ENCODE data around the gene ZBTB7C.

Gene ZBTB7C

DNA sequence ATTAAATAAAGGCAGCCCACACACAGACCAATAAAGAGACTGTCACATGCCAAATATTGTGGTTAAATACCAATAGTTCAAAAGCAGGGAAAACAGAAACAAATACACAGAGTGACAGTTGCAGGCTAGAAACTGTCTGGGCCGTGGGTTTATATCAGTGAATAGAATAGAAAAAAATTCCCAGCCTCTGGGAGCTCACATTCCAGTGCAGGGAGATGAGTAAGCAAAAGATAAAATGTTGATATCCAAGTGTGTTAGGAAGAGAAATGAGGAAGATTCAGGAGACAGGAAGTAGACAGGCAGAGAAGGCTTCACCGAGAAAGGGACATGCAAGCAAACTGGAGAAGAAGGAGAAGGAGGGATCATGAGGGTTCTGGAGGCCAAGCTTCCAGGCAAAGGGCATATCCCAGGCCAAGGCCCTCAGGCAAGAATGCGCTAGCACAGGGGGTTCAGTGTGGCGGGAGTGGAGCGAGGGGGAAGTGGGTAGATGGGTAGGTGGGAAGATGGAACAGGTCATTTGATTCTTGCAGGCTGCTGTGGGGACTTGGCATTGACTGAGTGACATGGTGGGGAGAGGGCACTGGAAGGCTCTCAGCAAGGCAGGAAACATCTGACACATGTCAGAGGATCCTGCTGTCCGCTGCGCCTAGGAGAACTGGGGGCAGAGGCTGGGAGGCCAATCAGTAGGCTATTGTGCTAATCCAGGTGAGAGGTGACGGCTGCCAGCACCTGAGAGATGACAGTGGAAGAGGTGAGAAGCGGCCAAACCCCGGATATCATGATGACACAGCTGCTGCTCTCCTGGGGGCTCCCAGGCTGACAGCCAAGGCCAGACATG lies 89.2 kb downstream of the ZBTB7C start:
- H3K4me3 ChIP-seq (ENCODE audit: low read depth in 1 of 5, low read length in 5 of 5), result no peak overlapping the region
- no peaks in the 10 kb centered on the region for H3K27me3 ChIP-seq (ENCODE audit: control insufficient read depth in 5 of 5, insufficient read depth in 4 of 5, low read length in 5 of 5)
- peaks cover 0 to 15% (median 11%) of the 10 kb centered on the region in 5 donors for H3K4me1 ChIP-seq (ENCODE audit: control insufficient read depth in 5 of 5, insufficient read depth in 5 of 5, low read length in 5 of 5)
- H3K36me3 ChIP-seq (ENCODE audit: control insufficient read depth in 5 of 5, insufficient read depth in 5 of 5, low read length in 5 of 5), result no peaks in the 10 kb centered on the region
- H3K9ac ChIP-seq (ENCODE audit: low read length in 5 of 5), result no peak overlapping the region
- H3K9me3 ChIP-seq (ENCODE audit: control insufficient read depth in 5 of 5, low read length in 5 of 5), result no peaks in the 10 kb centered on the region
- H3K27ac ChIP-seq (ENCODE audit: low read depth, low read length), result no peak overlapping the region

DNA sequence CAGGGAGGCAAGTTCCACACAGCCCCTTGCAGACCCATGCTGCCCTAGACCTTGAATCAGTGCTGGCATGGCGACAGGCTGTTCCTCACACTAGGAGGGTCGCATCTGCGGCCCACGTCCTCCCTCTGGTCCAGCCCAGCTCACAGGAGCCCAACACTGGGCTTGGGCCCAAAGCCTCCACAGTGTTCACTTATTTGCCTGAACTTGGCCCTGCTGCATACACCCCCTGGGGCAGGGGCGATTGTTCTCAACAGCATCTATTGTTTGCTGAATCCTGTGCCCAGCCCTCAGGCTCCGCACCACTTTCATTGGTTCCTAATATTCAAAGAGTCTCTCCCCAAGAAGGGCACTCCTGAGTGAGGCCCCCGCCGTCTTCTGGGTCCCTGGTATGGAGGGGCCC lies 90.7 kb downstream of the ZBTB7C start:
- Histone ChIP-seq H3K36me3 (ENCODE audit: control insufficient read depth in 5 of 5, insufficient read depth in 5 of 5, low read length in 5 of 5) (no peaks in the 10 kb centered on the region), H3K9me3 (ENCODE audit: control insufficient read depth in 5 of 5, low read length in 5 of 5) (no peaks in the 10 kb centered on the region), H3K27ac (ENCODE audit: low read depth, low read length) (no peak overlapping the region), H3K27me3 (ENCODE audit: control insufficient read depth in 5 of 5, insufficient read depth in 4 of 5, low read length in 5 of 5) (no peaks in the 10 kb centered on the region), H3K4me1 (ENCODE audit: control insufficient read depth in 5 of 5, insufficient read depth in 5 of 5, low read length in 5 of 5) (peaks cover 0 to 15% (median 11%) of the 10 kb centered on the region in 5 donors), H3K9ac (ENCODE audit: low read length in 5 of 5) (no peak overlapping the region), H3K4me3 (ENCODE audit: low read depth in 1 of 5, low read length in 5 of 5) (no peak overlapping the region)

DNA sequence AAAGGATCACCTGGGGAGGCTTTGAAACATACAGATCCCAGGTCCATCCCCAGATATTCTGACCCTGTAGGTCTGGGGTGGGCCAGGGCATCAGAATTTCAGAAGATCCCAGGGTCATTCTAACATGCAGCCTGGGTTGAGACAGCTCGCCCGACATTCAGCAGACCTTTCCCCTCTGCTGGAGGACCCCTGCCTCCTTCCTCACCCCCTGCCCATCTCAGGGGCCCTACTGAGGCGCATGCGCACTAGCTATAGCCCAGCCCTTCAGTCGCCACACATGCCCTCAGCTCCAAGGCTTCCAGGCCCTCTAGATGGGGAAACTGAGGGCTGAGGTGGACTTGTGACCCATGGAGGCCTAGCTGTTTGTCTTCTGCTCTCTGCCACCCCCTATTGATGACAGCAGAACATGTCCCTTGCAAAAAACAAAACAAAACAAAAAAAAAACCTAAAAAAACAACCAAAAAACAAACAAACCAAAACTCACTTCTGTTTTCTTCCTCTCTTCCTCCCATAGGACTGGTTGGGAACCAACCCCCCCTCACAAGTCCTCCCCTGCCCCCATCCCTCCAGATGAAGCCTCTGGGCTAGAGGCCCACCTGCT lies 91.3 kb downstream of the ZBTB7C start:
- Histone ChIP-seq H3K27me3 (ENCODE audit: control insufficient read depth in 5 of 5, insufficient read depth in 4 of 5, low read length in 5 of 5) (no peaks in the 10 kb centered on the region), H3K27ac (ENCODE audit: low read depth, low read length) (no peak overlapping the region), H3K4me3 (ENCODE audit: low read depth in 1 of 5, low read length in 5 of 5) (no peak overlapping the region), H3K9me3 (ENCODE audit: control insufficient read depth in 5 of 5, low read length in 5 of 5) (no peaks in the 10 kb centered on the region), H3K36me3 (ENCODE audit: control insufficient read depth in 5 of 5, insufficient read depth in 5 of 5, low read length in 5 of 5) (no peaks in the 10 kb centered on the region), H3K9ac (ENCODE audit: low read length in 5 of 5) (no peak overlapping the region), H3K4me1 (ENCODE audit: control insufficient read depth in 5 of 5, insufficient read depth in 5 of 5, low read length in 5 of 5) (peaks cover 0 to 15% (median 11%) of the 10 kb centered on the region in 5 donors)

DNA sequence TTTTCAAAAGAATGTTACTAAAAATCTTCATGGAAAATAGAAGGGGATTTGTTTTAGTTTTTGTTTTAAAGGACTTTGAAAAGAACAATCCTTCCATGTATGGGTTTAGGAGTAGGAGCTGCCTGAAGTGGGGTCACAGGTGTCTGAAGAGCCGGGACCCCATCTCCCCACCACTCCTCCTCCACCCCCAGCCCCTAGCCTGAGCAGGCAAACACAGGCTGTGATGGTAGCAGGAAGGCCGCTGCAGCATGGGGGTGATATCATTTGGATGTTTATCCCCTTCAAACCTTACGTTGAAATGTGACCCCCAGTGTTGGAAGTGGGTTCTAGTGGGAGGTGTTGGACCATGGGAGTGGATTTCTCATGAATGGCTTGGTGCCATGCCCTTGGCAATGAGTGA lies 93.0 kb downstream of the ZBTB7C start:
- H3K27me3 ChIP-seq (ENCODE audit: control insufficient read depth in 5 of 5, insufficient read depth in 4 of 5, low read length in 5 of 5), result no peaks in the 10 kb centered on the region
- no peaks in the 10 kb centered on the region for H3K9me3 ChIP-seq (ENCODE audit: control insufficient read depth in 5 of 5, low read length in 5 of 5)
- peaks cover 0 to 15% (median 11%) of the 10 kb centered on the region in 5 donors for H3K4me1 ChIP-seq (ENCODE audit: control insufficient read depth in 5 of 5, insufficient read depth in 5 of 5, low read length in 5 of 5)
- H3K9ac ChIP-seq (ENCODE audit: low read length in 5 of 5), result no peak overlapping the region
- no peak overlapping the region for H3K27ac ChIP-seq (ENCODE audit: low read depth, low read length)
- no peak overlapping the region for H3K4me3 ChIP-seq (ENCODE audit: low read depth in 1 of 5, low read length in 5 of 5)
- no peaks in the 10 kb centered on the region for H3K36me3 ChIP-seq (ENCODE audit: control insufficient read depth in 5 of 5, insufficient read depth in 5 of 5, low read length in 5 of 5)

DNA sequence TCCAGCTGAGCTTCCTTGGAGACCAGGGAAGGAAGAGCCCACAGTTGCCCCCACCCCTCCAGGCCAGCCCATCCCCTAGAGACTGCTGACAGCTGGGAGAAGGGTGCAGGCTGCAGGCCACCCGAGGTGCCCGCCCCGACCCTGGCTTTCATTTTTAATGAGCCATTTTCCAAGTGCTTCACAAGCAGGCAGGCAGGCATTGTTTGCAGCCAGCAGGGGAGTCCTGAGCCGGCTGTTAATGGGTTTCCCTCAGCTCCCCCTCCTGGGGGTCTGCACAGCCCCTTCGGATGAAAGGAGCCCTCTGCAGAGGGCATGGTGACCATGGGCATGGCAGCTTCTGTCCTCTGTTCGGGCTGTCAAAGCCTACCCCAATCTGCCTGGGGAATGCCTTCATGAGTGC lies 94.5 kb downstream of the ZBTB7C start:
- H3K27me3 ChIP-seq (ENCODE audit: control insufficient read depth in 5 of 5, insufficient read depth in 4 of 5, low read length in 5 of 5), result no peaks in the 10 kb centered on the region
- no peaks in the 10 kb centered on the region for H3K9me3 ChIP-seq (ENCODE audit: control insufficient read depth in 5 of 5, low read length in 5 of 5)
- H3K4me1 ChIP-seq (ENCODE audit: control insufficient read depth in 5 of 5, insufficient read depth in 5 of 5, low read length in 5 of 5), result peaks cover 0 to 8% (median under 1%) of the 10 kb centered on the region in 5 donors
- no peak overlapping the region for H3K27ac ChIP-seq (ENCODE audit: low read depth, low read length)
- H3K4me3 ChIP-seq (ENCODE audit: low read depth in 1 of 5, low read length in 5 of 5), result no peak overlapping the region
- H3K36me3 ChIP-seq (ENCODE audit: control insufficient read depth in 5 of 5, insufficient read depth in 5 of 5, low read length in 5 of 5), result no peaks in the 10 kb centered on the region
- no peak overlapping the region for H3K9ac ChIP-seq (ENCODE audit: low read length in 5 of 5)

DNA sequence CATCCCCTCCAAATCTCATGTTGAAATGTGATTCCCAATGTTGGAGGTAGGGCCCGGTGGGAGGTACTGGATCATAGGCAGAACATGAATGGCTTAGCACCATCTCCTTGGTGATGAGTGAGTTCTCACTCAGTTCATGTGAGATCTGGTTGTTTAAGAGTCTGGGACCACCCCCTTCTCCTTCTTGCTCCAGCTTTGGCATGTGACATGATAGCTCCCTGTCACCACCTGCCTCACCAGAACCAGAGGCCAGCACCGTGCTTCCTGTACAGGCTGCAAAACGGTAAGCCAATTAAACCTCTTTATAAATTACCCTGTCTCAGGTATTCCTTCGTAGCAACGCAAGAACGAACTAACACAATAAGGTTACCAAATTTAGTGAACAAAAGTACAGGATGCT lies 95.4 kb downstream of the ZBTB7C start:
- no peak overlapping the region for H3K9ac ChIP-seq (ENCODE audit: low read length in 5 of 5)
- no peaks in the 10 kb centered on the region for H3K27me3 ChIP-seq (ENCODE audit: control insufficient read depth in 5 of 5, insufficient read depth in 4 of 5, low read length in 5 of 5)
- no peak overlapping the region for H3K4me3 ChIP-seq (ENCODE audit: low read depth in 1 of 5, low read length in 5 of 5)
- H3K9me3 ChIP-seq (ENCODE audit: control insufficient read depth in 5 of 5, low read length in 5 of 5), result no peaks in the 10 kb centered on the region
- H3K4me1 ChIP-seq (ENCODE audit: control insufficient read depth in 5 of 5, insufficient read depth in 5 of 5, low read length in 5 of 5), result peaks cover 0 to 8% (median 0%) of the 10 kb centered on the region in 5 donors
- H3K36me3 ChIP-seq (ENCODE audit: control insufficient read depth in 5 of 5, insufficient read depth in 5 of 5, low read length in 5 of 5), result no peaks in the 10 kb centered on the region
- H3K27ac ChIP-seq (ENCODE audit: low read depth, low read length), result no peak overlapping the region

DNA sequence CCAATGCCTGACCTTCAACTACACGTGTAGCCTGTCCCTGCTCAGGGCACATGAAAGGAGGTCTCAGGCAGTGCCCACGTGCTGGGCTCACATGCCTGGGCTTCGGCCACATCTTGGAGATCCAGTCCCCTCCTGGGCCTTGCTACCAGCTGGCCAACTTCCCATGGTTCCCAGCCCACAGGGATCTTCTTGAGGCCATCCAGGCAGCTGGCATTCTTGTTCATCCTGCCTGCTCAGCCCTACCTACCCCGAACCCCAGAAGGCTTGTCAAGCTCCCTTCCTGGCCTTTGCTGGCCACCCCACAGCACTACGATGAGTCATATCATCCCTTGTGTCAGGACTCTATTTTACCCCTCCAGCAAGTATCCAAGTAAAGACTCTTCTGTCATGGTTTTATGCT lies 97.1 kb downstream of the ZBTB7C start:
- no peaks in the 10 kb centered on the region for H3K9me3 ChIP-seq (ENCODE audit: control insufficient read depth in 5 of 5, low read length in 5 of 5)
- H3K9ac ChIP-seq (ENCODE audit: low read length in 5 of 5), result no peak overlapping the region
- H3K27ac ChIP-seq (ENCODE audit: low read depth, low read length), result no peak overlapping the region
- no peak overlapping the region for H3K4me3 ChIP-seq (ENCODE audit: low read depth in 1 of 5, low read length in 5 of 5)
- H3K36me3 ChIP-seq (ENCODE audit: control insufficient read depth in 5 of 5, insufficient read depth in 5 of 5, low read length in 5 of 5), result no peaks in the 10 kb centered on the region
- peaks cover 0 to 8% (median 0%) of the 10 kb centered on the region in 5 donors for H3K4me1 ChIP-seq (ENCODE audit: control insufficient read depth in 5 of 5, insufficient read depth in 5 of 5, low read length in 5 of 5)
- no peaks in the 10 kb centered on the region for H3K27me3 ChIP-seq (ENCODE audit: control insufficient read depth in 5 of 5, insufficient read depth in 4 of 5, low read length in 5 of 5)

DNA sequence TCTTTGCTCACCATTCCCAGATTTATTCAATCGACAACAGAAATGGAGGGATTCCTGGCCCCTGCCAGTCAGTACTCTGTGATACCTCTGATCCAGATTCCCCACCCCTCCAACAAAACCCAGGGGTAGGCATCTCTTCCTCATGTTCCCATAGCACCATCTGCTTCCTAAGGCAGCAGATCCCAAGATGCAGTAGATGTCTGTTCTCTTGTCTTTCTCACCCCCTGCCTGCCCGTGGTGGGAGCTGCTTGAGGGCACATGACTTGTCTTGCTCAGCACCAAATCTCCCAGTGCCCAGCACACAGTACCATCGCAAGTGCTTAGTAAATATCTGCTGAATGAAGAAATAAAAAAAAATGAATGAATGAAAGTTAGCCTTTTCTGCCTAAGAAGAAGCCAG lies 98.2 kb downstream of the ZBTB7C start:
- H3K4me1 ChIP-seq (ENCODE audit: control insufficient read depth in 5 of 5, insufficient read depth in 5 of 5, low read length in 5 of 5), result peaks cover 0 to 8% (median 0%) of the 10 kb centered on the region in 5 donors

DNA sequence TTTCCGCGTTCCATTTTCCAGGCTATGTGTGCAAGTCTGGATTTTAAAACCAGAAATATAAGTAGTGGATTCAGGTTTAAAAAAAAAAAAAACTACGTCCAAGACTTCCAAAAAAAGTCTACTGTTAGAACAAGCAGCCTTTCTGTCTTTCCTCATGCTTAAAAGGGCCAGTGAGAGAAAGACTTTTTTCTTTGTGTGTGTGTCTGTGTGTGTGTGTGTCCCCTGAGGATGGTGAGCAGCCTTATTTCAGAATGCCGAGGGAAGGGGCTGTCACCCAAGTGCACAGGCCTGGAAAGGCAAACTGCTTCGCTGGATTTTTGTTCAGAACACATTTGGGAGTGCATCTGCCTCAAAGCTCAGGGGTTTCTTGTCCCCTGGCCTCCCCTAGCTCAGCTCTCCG lies 98.8 kb downstream of the ZBTB7C start:
- Histone ChIP-seq H3K36me3 (ENCODE audit: control insufficient read depth in 5 of 5, insufficient read depth in 5 of 5, low read length in 5 of 5) (no peaks in the 10 kb centered on the region), H3K4me1 (ENCODE audit: control insufficient read depth in 5 of 5, insufficient read depth in 5 of 5, low read length in 5 of 5) (peaks cover 0 to 8% (median 0%) of the 10 kb centered on the region in 5 donors), H3K9ac (ENCODE audit: low read length in 5 of 5) (no peak overlapping the region), H3K4me3 (ENCODE audit: low read depth in 1 of 5, low read length in 5 of 5) (no peak overlapping the region), H3K27ac (ENCODE audit: low read depth, low read length) (no peak overlapping the region), H3K27me3 (ENCODE audit: control insufficient read depth in 5 of 5, insufficient read depth in 4 of 5, low read length in 5 of 5) (no peaks in the 10 kb centered on the region), H3K9me3 (ENCODE audit: control insufficient read depth in 5 of 5, low read length in 5 of 5) (no peaks in the 10 kb centered on the region)

More for the DNA sequence above, 98.2 kb downstream of the ZBTB7C start:
- no peaks in the 10 kb centered on the region for H3K36me3 ChIP-seq (ENCODE audit: control insufficient read depth in 5 of 5, insufficient read depth in 5 of 5, low read length in 5 of 5)
- H3K9me3 ChIP-seq (ENCODE audit: control insufficient read depth in 5 of 5, low read length in 5 of 5), result no peaks in the 10 kb centered on the region
- no peak overlapping the region for H3K4me3 ChIP-seq (ENCODE audit: low read depth in 1 of 5, low read length in 5 of 5)
- no peak overlapping the region for H3K27ac ChIP-seq (ENCODE audit: low read depth, low read length)
- H3K27me3 ChIP-seq (ENCODE audit: control insufficient read depth in 5 of 5, insufficient read depth in 4 of 5, low read length in 5 of 5), result no peaks in the 10 kb centered on the region
- H3K9ac ChIP-seq (ENCODE audit: low read length in 5 of 5), result no peak overlapping the region

DNA sequence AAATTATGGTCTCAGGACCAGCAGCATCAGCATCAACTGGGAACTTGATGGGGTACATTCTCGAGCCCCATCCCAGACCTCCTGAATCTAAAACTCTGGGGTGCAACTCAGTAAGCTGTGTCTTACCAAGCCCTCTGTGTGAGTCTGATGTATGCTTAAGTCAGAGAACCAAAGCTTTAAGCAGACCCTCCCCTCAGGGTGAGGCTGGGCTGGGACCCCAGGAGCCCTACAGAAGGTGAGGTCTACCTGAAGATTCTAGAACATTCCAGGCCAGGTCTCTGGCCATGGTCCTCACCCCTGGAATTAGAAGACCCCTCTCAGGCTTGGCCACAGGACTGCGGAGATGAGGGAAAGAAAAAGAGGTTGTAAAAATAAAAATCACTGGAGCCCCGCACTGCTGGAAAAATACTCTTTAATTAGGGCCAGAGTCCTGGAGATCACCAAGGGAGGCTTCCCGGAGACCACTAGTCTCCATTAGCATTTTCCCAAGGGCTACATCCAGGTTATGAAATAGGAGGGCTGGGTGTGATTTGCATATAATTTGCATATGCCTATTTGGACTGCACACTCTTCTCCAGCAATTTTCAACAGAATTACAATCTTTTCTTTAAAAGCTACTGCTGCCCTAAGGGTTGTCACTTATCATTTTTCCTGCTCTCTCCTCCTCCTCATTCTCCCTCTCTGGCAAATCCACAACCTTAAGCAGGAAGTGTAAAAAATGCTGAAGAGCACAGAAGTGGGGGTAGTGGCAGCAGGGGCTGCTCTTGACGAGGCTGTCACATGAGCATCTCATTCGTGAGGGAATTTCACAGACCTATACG lies 100.2 kb downstream of the ZBTB7C start:
- H3K4me3 ChIP-seq (ENCODE audit: low read depth in 1 of 5, low read length in 5 of 5), result no peak overlapping the region
- H3K27me3 ChIP-seq (ENCODE audit: control insufficient read depth in 5 of 5, insufficient read depth in 4 of 5, low read length in 5 of 5), result no peaks in the 10 kb centered on the region
- peaks cover 0 to 8% (median 0%) of the 10 kb centered on the region in 5 donors for H3K4me1 ChIP-seq (ENCODE audit: control insufficient read depth in 5 of 5, insufficient read depth in 5 of 5, low read length in 5 of 5)
- H3K9ac ChIP-seq (ENCODE audit: low read length in 5 of 5), result no peak overlapping the region
- no peaks in the 10 kb centered on the region for H3K36me3 ChIP-seq (ENCODE audit: control insufficient read depth in 5 of 5, insufficient read depth in 5 of 5, low read length in 5 of 5)
- no peaks in the 10 kb centered on the region for H3K9me3 ChIP-seq (ENCODE audit: control insufficient read depth in 5 of 5, low read length in 5 of 5)
- no peak overlapping the region for H3K27ac ChIP-seq (ENCODE audit: low read depth, low read length)
